Neuronal stem cell (in vitro differentiated cells): ENCODE data around the gene EVA1A.

ENCODE experiments used
- DNase-seq: peaks from one replicate; pipeline ENCODE4 v3.0.0-alpha.2; 2013; ENCODE audit warnings: low spot score
- H2AFZ ChIP-seq: one replicate; pipeline ENCODE4 v1.6.1; 2013; ENCODE audit warnings: mild to moderate bottlenecking, low read length, inconsistent platforms
- H2AK5ac ChIP-seq: 2 replicates; pipeline ENCODE4 v1.6.1; 2013; ENCODE audit warnings: low read depth, mild to moderate bottlenecking, inconsistent platforms, low read length, moderate library complexity, mixed read lengths
- H2BK120ac ChIP-seq: 2 replicates; pipeline ENCODE4 v1.6.1; 2013; ENCODE audit warnings: low read depth, mild to moderate bottlenecking, inconsistent platforms, low read length, moderate library complexity, mixed read lengths
- H2BK12ac ChIP-seq: one replicate; pipeline ENCODE4 v1.6.1; 2013; ENCODE audit warnings: low read length, inconsistent platforms
- H2BK15ac ChIP-seq: 2 replicates; pipeline ENCODE4 v1.6.1; 2013; ENCODE audit warnings: mild to moderate bottlenecking, low read length, inconsistent platforms, mixed read lengths
- H2BK5ac ChIP-seq: one replicate; pipeline ENCODE4 v1.6.1; 2013; ENCODE audit warnings: inconsistent platforms, mild to moderate bottlenecking, low read length, moderate library complexity
- H3K14ac ChIP-seq: one replicate; pipeline ENCODE4 v1.6.1; 2013; ENCODE audit warnings: low read length, inconsistent platforms
- H3K18ac ChIP-seq: 2 replicates; pipeline ENCODE4 v1.6.1; 2013; ENCODE audit warnings: low read length, inconsistent platforms
- H3K23ac ChIP-seq: 2 replicates; pipeline ENCODE4 v1.6.1; 2013; ENCODE audit warnings: low read depth, mild to moderate bottlenecking, mixed read lengths, low read length, inconsistent platforms; ENCODE audit not compliant: poor library complexity
- H3K27ac ChIP-seq: replicated peaks from 3 replicates; pipeline ENCODE4 v1.5.1; 2013; ENCODE audit warnings: low read length, inconsistent platforms
- H3K27me3 ChIP-seq, 3 experiments: 2 replicates each; pipeline ENCODE4 v1.6.1; 2013; ENCODE audit warnings: low read length in 3 of 3, mild to moderate bottlenecking in 2 of 3, inconsistent platforms in 1 of 3, low read depth in 1 of 3, mixed read lengths in 1 of 3, moderate library complexity in 1 of 3; ENCODE audit not compliant: control insufficient read depth in 3 of 3, insufficient read depth in 3 of 3
- H3K36me3 ChIP-seq, 2 donors: replicated peaks in 1 of 2; 2 replicates each; pipeline ENCODE4 v1.6.1; 2013; ENCODE audit warnings: low read length in 2 of 2; ENCODE audit not compliant: control insufficient read depth in 2 of 2, insufficient read depth in 2 of 2
- H3K4ac ChIP-seq: 2 replicates; pipeline ENCODE4 v1.6.1; 2013; ENCODE audit warnings: inconsistent platforms, mild to moderate bottlenecking, low read length, moderate library complexity
- H3K4me1 ChIP-seq, 2 donors: 1 replicate in 1 of 2; 2 replicates in 1 of 2; pipeline ENCODE4 v1.6.1; 2013; ENCODE audit warnings: low read length in 2 of 2, low read depth in 1 of 2; ENCODE audit not compliant: control insufficient read depth in 2 of 2, insufficient read depth in 1 of 2
- H3K4me2 ChIP-seq: one replicate; pipeline ENCODE4 v1.6.1; 2013; ENCODE audit warnings: mild to moderate bottlenecking, low read length, inconsistent platforms; ENCODE audit not compliant: insufficient read depth, poor library complexity, severe bottlenecking
- H3K4me3 ChIP-seq, 2 donors: 2 replicates each; pipeline ENCODE4 v1.5.1; 2013; ENCODE audit warnings: low read length in 2 of 2, mild to moderate bottlenecking in 2 of 2, inconsistent platforms in 1 of 2, moderate library complexity in 1 of 2
- H3K79me1 ChIP-seq: one replicate; pipeline ENCODE4 v1.6.1; 2013; ENCODE audit warnings: low read depth, mild to moderate bottlenecking, inconsistent platforms, low read length, moderate library complexity
- H3K9ac ChIP-seq: one replicate; pipeline ENCODE4 v1.6.1; 2013; ENCODE audit warnings: mild to moderate bottlenecking, low read depth, low read length, inconsistent platforms; ENCODE audit not compliant: poor library complexity
- H3K9me3 ChIP-seq, 2 donors: replicated peaks in 1 of 2; 2 replicates each; pipeline versions ENCODE3 to v1.6.1; 2013; ENCODE audit warnings: low read length in 2 of 2, mild to moderate bottlenecking in 2 of 2, inconsistent platforms in 1 of 2, low read depth in 1 of 2, mixed read lengths in 1 of 2, moderate library complexity in 1 of 2; ENCODE audit not compliant: control insufficient read depth in 2 of 2, insufficient read depth in 1 of 2
- H4K8ac ChIP-seq: one replicate; pipeline ENCODE4 v1.6.1; 2013; ENCODE audit warnings: low read depth, mild to moderate bottlenecking, inconsistent platforms, low read length, moderate library complexity
- H4K91ac ChIP-seq: one replicate; pipeline ENCODE4 v1.6.1; 2013; ENCODE audit warnings: low read length, low read depth, mild to moderate bottlenecking, inconsistent platforms; ENCODE audit not compliant: poor library complexity
- WGBS, 2 donors: extraction: QIAGEN DNeasy Blood & Tissue Kit; methylation state at CpG; one replicate each; pipeline ENCODE4 v1.1.7; 2013; ENCODE audit warnings: missing lambda C conversion rate in 2 of 2, mixed read lengths in 1 of 2; ENCODE audit not compliant: insufficient read length in 2 of 2, insufficient replicate concordance in 1 of 2; ENCODE audit errors: extremely low coverage in 2 of 2; 5-methylcytosine and 5-hydroxymethylcytosine counted together

The EVA1A gene

DNA sequence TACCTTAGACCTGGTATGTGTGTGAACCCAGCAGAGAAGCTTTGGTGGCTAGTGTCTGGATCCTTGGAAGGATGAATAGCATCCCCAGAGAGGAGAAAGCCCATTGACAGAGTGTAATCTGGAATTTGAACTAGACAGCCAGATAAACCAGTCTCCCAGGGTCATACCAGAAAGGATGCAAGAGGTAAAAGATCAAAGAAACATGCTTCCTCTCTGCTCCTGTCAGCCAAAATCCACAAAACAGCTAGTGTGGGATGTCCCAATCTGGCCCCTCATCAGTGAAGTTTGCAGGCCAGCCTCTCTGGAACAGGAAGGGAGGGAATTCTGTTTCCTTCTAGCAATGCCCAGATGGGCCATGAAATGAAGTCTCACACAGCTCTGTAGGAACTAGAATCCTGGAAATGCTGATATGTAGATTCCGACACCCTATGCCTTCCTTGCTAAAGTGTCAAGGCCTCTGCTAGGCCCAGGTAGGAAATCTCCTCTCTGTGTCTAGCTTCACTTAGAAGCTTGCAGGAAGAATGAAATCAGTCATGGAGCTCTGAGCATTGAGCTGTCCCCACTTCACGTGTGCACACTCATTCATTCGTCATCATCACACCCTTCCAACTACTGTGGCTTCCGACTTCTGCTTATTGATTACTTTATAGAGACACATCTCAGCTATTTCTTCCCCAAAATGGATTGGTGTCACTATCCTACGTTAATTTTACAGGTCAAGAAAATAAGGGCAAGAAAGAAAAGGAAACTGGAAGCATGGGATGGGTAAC is 38.0 kb downstream of the EVA1A start:
- Histone ChIP-seq H2BK15ac (no peak overlapping the region), H2BK12ac (no peak overlapping the region), H3K4me2 (no peak overlapping the region), H2BK5ac (no peak overlapping the region), H3K27ac (no peak overlapping the region), H2BK120ac (no peak overlapping the region), H2AK5ac (no peak overlapping the region), H4K8ac (no peak overlapping the region), H3K36me3 (no peaks in the 10 kb centered on the region), H3K18ac (no peak overlapping the region), H4K91ac (no peak overlapping the region), H3K14ac (no peak overlapping the region), H2AFZ (no peak overlapping the region), H3K23ac (no peak overlapping the region), H3K4ac (no peak overlapping the region), H3K79me1 (no peaks in the 10 kb centered on the region), H3K4me1 (no peaks in the 10 kb centered on the region), H3K9me3 (no peaks in the 10 kb centered on the region), H3K4me3 (no peak overlapping the region), H3K9ac (no peak overlapping the region), H3K27me3 (no peaks in the 10 kb centered on the region)
- WGBS, 2 donors, result no CpG with 5 or more reads among the region's 5 CpGs
- no peak for DNase-seq

DNA sequence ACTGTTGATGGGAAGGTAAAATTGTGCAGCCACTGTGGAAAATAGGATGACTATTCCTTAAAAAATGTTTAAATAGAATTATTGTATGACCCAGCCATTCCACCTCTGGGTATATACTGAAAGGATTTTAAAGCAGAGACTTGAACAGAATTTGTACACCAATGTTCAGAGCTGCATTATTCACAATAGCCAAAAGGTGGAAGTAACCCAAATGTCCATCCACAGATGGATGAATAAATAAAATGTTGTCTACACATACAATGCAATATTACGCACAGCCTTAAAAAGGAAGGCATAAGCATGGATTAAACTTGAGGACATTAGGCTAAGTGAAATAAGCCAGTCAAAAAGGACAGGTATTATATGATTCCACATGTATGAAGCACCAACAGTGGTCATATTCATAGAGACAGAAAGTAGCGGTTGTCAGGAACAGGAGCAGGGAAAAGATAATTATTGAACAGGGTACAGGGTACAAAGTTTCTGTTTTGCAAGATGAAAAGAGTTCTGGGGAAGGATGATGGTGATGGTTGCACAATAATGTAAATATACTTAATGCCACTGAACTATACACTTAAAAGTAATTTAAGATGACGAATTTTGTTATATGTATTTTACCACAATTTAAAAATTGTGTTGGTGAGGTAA is 39.4 kb downstream of the EVA1A start:
- Histone ChIP-seq H3K36me3 (no peaks in the 10 kb centered on the region), H3K23ac (no peak overlapping the region), H2BK120ac (no peak overlapping the region), H3K9ac (no peak overlapping the region), H2BK5ac (no peak overlapping the region), H3K4me3 (no peak overlapping the region), H3K9me3 (no peaks in the 10 kb centered on the region), H3K79me1 (no peaks in the 10 kb centered on the region), H4K91ac (no peak overlapping the region), H3K14ac (no peak overlapping the region), H3K27ac (no peak overlapping the region), H2BK15ac (no peak overlapping the region), H3K4me1 (no peaks in the 10 kb centered on the region), H3K4ac (no peak overlapping the region), H2BK12ac (no peak overlapping the region), H3K4me2 (no peak overlapping the region), H3K18ac (no peak overlapping the region), H2AFZ (no peak overlapping the region), H4K8ac (no peak overlapping the region), H2AK5ac (no peak overlapping the region), H3K27me3 (no peaks in the 10 kb centered on the region)
- no peak for DNase-seq
- no CpG with 5 or more reads among the region's 3 CpGs for WGBS, 2 donors

DNA sequence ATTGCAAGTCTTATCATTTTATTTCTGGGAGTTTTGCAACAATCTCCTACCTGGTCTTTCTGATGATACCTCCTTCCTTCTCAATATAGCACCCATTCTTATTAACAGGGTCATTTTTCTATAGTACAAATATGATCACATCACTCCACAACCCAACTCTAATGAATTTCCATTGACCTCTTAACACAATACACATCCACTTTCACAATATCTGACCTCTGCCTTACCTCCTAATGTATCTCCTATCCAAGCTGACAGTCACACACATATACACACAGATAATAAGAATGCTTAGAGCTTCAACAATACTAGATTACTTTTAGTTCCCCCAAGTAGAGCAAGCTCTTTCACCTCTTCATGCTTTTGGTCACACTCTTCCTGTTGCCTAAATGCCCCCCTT is 40.9 kb downstream of the EVA1A start:
- no peak for DNase-seq
- H2AFZ ChIP-seq, result no peak overlapping the region
- H3K27ac ChIP-seq, result no peak overlapping the region

DNA sequence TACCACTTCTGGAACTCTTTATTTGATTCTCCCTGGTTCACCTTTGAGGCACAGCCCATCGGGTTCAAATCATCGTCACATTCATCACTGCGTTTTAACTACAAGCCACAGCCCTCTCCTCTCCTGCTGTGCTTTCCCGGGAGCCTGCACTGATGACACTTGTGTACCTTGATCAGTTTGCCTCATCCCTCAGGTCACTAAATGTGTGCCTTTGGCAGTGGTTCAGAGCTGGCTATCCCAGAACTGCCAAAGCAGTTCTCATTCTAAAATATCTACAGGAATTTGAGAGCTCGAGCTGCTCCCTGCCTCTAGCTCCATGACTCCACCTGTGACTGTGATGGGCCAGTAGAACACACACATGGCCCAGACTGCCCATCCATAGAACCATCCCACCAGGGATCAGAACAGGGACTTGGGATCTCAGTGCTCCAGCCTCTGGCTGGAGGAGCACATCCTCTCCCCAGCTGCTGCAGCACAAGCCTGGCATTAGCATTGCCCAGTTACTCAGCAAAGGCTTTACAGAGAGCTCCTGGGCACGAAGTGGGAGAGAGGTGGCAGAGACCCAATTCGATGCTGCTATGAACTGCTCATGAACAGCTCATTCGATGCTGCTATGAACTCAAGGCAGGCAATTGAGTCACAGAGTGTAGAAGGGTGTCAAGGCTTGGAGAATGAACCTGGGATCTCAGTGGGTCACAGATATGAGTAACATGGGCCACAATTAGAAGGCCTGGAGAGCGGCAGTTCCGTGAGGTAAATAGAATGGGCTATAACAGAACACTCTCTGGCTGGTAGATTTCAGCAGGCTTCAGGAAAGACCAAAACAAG is 41.9 kb downstream of the EVA1A start:
- Histone ChIP-seq H3K79me1 (no peaks in the 10 kb centered on the region), H3K9ac (no peak overlapping the region), H3K4ac (no peak overlapping the region), H3K4me3 (no peak overlapping the region), H2AFZ (no peak overlapping the region), H3K4me2 (no peak overlapping the region), H2BK120ac (no peak overlapping the region), H3K27ac (no peak overlapping the region), H3K27me3 (no peaks in the 10 kb centered on the region), H2BK15ac (no peak overlapping the region), H3K9me3 (no peaks in the 10 kb centered on the region), H2AK5ac (no peak overlapping the region), H3K14ac (no peak overlapping the region), H2BK5ac (no peak overlapping the region), H3K23ac (no peak overlapping the region), H4K91ac (no peak overlapping the region), H2BK12ac (no peak overlapping the region), H3K18ac (no peak overlapping the region), H3K36me3 (no peaks in the 10 kb centered on the region), H3K4me1 (no peaks in the 10 kb centered on the region), H4K8ac (peak overlapping the region; percentile 20)
- no peak for DNase-seq
- WGBS, 2 donors, result no CpG with 5 or more reads among the region's 10 CpGs

More for the DNA sequence above, 40.9 kb downstream of the EVA1A start:
- Histone ChIP-seq H3K4ac (no peak overlapping the region), H2BK15ac (no peak overlapping the region), H2BK5ac (no peak overlapping the region), H2BK120ac (no peak overlapping the region), H3K36me3 (no peaks in the 10 kb centered on the region), H4K8ac (no peak overlapping the region), H3K9ac (no peak overlapping the region), H3K79me1 (no peaks in the 10 kb centered on the region), H3K4me3 (no peak overlapping the region), H3K23ac (no peak overlapping the region), H3K27me3 (no peaks in the 10 kb centered on the region), H3K4me1 (no peaks in the 10 kb centered on the region), H3K14ac (no peak overlapping the region), H2BK12ac (no peak overlapping the region), H4K91ac (no peak overlapping the region), H3K9me3 (no peaks in the 10 kb centered on the region), H3K18ac (no peak overlapping the region), H3K4me2 (no peak overlapping the region), H2AK5ac (no peak overlapping the region)
